HG03196 (cell line): ENCODE results near the gene PDE3B.
"Not testable (repeated sequence)": the region's sequence is repeated elsewhere in the genome, so short reads cannot be mapped to it uniquely, and the experiment has no call there.

Experiments
- ATAC-seq: cut with Tn5 transposase; IDR thresholded peaks from one replicate; pipeline ENCODE4 v1.9.1; 2021; ENCODE audit not compliant: unreplicated experiment

The PDE3B gene

DNA sequence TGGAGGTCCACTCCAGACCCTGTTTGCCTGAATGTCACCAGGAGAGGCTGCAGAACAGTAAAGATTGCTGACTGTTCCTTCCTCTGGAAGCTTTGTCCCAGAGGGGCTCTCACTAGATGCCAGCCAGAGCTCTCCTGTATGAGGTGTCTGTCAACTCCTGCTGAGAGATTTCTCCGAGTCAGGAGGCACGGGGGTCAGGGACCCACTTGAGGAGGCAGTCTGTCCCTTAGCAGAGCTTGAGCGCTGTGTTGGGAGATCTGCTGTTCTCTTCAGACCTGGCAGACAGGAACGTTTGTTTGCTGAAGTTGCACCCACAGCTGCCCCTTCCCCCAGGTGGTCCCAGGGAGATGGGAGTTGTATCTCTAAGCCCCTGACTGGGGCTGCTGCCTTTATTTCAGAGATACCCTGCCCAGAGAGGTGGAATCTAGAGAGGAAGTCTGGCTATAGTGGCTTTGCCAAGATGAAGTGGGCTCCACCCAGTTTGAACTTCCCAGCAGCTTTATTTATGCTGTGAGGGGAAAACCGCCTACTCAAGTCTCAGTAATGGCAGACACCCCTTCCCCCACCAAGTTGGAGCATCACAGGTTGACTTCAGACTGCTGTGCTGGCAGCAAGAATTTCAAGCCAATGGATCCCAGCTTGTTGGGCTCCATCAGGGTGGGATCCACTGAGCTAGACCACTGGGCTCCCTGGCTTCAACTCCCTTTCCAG lies 99.4 kb downstream of the PDE3B start:
- ATAC-seq, result no peak

DNA sequence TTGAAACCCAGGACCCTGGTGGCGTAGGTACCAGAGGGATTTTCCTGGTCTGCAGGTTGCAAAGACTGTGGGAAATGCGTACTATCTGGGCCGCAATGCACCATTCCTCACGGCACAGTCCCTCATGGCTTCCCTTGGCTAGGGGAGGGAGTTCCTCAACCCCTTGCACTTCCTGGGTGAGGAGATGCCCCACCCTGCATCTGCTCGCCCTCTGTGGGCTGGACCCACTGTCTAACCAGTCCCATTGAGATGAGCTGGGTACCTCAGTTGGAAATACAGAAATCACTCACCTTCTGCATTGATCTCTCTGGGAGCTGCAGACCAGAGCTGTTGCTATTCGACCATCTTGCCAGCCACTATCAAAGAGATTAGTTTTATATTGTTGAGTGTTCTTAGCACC lies 100.1 kb downstream of the PDE3B start:
- not testable (repeated sequence) for ATAC-seq

DNA sequence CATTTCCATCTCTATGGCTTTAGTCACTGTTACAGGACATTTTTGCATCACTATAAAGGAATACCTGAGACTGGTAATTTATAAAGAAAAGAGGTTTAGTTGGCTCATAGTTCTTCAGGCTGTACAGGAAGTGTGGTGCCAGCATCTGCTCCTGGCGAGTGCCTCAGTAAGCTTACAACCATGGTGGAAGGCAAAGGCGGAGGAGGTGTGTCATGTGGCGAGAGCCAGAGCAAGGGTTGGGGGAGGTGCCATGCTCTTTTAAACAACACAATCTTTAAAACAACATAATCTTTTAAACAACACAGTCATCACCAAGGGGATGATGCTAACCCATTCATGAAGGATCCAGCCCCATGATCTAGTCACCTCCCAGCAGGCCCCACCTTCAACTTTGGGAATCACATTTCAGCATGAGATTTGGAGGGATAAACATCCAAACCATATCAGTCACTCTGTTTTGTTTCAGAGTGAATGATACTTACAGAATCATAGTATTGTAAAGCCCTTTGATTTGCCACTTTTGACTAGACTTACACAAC lies 103.3 kb downstream of the PDE3B start:
- ATAC-seq, result no peak

DNA sequence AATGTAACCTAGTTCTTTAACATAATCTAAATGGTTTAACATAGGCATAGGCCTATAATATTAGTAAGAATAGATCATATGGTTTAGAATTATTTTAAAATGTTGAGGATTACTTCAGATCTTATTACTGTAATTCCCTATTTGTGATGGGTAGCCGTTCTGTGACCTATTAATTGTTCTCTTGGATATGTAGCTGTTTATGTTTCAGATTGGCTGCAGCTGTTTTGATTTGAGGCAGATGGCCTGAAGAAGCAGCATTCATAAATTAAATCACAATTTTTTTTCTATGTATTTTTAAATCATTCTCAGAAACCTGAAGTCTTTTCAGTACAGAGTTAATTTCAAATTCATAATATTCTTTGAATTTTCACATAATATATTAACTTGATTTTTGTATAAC lies 104.5 kb downstream of the PDE3B start:
- ATAC-seq, result no peak

DNA sequence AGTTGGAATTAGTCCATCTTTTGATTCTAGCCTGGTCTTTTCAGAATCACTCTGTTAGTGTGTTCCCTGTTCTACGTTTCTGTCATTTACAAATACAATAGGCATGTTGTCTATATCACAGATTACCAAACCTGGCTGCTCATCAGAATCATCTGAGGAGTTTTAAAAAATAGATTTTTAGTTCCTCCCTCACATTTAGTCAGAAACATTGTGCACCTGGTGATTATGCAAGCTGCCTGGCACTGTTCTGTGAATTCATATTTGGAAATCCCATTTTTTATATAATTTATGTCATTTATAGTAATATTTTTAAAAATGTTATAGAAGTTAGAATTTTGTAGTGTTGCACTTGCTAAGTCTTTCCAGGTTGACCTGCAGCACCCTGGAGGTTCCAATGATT lies 107.3 kb downstream of the PDE3B start:
- ATAC-seq, result no peak

DNA sequence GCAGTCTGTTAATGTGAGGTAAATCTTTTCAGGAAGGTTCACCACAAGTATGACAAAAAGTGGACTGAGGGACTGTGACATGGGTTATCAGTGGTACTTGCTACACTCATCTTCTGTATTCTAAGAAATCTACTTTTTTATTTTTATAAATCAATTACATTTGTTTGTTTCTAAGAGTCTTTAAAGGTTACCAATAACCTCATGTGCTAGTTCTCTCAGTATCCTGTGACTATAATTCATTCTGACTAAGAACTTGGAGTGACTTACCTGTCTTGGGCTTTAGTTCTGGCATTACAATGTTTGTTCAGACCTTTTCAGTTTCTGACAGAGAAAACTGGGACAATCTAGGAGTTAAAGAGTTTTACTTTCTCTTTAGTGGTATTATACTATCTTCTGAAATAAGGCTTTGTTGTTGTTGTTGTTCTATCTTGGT lies 108.4 kb downstream of the PDE3B start:
- ATAC-seq, result no peak

DNA sequence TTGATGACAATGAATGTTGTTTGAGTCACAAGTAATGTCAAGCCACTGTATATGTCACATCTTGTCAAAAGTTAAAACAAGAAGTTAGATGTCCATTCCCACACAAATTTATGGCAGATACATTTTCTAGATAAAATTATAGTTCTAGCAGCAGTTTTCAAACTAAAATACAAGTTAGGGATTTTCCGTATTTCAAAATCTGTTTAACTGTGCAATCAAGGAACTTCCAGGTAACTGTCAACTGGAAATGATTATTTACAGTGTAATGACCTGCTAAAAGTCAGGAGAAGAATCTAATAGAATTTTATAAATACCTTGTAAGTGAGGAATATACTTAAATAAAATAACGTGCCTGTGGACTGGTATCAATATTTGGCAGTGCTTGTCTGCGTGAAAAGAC lies 111.5 kb downstream of the PDE3B start:
- ATAC-seq, result no peak

DNA sequence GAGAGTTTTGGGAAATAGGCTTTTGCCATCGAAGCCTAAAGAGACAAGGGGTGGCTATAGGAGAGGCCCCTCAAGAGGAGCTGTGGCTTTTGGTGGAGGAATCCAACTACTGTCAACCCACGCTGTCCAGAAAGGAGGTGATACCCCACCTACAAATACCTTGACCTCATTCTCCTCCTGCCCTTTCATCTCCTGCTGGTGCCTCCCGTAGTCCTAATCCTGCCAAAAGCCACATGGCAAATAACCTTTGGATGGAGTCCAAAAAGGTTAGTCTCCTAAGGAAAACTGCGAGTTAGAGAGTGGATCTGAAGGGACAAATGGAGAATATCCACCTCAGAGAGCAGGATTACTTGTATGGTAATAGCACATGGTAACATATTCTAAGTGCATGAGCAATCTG lies 112.7 kb downstream of the PDE3B start:
- no peak for ATAC-seq

DNA sequence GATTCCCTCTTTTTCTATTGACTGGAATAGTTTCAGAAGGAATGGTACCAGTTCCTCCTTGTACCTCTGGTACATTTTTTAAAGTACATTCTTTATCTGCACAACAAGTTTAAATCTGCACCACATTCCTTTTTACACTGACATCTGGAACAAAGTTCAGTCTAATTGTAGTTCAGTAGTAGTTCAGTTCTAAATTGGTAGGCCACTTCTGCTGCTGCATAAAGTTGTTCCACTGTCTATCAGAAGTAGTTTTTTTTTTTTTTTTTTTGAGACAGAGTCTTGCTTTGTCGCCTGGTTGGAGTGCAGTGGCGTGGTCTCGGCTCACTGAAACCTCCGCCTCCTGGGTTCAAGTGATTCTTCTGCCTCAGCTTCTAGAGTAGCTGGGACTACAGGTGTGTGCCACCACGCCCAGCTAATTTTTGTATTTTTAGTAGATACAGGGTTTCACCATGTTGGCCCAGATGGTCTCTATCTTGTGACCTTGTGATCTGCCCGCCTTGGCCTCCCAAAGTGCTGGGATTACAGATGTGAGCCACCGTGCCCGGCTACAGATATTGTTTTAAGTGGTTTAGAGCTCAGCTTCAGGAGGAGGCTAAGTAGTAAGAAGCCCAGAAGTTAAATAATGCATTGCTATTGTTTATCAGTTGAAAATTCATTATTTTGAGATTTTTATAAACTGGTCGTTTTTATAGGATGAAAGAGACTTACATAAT lies 115.9 kb downstream of the PDE3B start:
- not testable (repeated sequence) for ATAC-seq

DNA sequence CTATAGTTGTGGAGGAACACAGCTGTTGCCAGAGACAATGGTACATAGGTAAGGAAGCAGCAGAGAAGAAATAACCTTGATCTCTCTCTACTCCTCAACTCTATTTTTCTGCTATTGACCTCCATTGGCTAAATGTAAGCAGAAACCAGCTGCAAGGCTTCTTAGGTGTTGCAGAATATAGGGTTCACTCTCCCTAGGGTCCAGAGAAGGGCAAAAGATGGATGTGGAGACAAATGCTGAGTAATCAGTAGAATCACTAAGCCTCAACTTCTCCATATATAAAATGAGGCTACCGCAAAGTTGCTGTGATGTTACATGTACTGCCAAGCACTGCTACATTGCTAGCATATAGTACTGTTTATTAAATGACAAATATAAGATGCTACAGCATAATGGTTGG lies 120.6 kb downstream of the PDE3B start:
- ATAC-seq, result no peak

DNA sequence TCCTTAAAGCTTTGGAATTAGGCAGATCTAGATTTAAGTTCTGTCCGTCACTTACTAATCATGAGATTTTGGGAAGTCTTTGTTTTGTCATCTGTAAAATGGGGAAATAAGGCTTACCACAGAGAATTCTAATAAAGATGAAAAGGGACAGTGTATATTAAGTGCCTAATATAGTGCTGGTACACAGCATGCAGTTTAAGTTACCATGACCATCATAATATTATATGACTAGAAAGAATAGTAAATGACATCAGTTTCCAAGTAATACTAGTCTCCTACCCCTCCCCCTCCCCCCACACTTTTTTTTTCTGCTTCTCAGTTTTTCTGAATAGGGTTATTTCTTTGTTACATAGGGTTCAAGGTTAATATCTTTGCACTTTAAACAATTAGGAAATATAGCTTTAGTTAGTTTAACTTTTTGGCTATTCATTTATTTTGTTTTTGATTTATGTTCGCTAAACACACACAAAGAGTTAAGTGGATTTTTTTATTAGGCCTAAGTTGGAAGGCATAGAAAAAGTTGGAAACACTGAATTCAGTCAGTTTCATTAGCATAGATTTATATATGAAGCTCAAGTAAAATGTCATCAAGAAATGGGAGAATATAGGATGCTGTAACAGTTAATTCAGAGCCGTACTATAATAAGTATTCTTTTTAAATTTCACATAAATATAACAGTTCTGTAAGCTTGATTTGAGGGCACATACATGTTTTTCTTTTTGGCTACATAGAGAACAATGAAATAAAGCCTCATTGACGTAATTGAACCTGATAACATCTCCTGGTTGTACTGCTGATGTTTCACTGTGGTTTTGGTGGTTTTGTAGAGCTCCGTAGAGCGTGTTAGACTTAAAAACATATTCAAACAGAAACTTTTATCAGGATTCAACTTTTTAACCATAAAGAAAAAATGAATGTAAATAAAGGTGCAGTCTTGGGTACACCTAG lies 121.2 kb downstream of the PDE3B start:
- peak; percentile 81 for ATAC-seq

DNA sequence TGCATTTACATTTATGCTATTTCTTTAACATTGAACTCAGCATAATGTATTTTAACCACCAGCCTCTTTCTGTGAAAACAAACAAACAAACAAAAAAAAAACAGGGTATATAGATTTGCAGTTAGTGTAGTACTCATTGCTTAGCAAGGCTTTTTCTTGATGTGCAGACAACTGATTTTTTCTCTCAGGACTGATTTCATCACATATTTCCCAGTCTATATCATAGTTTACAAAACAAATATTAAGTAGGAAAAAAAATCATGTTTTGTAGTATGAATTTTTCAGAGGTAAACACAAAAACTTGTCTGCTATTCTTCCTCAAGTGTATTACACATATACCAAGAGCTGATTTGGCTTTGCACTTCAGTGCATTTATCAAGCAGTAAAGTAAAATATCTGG lies 123.0 kb downstream of the PDE3B start:
- no peak for ATAC-seq

DNA sequence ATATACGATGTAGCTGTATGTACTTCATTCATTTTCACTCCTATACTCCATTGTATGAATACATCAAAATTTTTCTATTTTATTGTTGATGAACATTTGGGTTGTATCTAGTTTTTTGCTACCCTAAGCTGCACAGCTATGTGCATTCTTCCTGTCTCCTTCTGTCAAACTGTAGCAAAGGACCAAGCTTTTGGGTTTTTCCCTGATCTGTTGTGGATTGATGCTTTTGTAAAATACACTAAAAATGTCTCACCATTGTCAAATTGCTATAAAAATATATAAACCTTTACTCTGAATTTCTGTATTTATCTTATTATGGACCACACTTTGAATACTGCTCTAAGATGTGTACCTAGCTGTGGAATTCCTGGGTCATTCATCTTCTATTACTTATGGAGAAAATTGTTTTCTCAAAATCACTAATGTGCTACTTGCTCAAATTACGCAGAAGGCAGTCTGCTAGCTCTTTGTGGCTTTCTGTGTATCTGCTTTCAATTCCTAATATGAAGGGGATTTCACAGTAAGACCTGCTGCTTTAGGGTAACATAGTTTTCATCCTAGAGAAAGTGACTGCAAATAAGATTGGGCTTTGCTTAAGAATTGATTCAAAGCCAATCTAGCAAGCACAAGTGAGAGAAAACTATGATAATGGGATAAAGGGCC lies 125.1 kb downstream of the PDE3B start:
- peak; percentile 54 for ATAC-seq

DNA sequence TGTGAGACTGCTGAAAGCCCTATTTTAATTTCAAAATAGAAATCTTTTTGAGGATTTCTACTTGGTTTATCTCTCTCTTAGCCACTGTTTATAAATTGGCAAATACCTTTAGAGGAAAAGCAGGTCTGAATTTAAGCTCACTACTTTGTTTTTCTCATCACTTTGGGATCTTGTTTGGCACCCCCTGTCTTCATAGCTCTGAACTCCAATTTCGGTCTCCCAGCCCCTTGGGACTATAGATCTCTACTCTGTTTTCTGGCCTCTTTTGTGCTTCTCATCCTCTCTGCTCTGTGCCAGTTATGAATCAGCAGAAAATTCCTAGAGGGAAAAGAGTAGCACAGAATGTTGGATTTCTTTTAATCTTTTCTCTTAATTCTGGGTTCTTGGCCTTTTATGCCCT lies 130.2 kb downstream of the PDE3B start:
- ATAC-seq, result no peak

DNA sequence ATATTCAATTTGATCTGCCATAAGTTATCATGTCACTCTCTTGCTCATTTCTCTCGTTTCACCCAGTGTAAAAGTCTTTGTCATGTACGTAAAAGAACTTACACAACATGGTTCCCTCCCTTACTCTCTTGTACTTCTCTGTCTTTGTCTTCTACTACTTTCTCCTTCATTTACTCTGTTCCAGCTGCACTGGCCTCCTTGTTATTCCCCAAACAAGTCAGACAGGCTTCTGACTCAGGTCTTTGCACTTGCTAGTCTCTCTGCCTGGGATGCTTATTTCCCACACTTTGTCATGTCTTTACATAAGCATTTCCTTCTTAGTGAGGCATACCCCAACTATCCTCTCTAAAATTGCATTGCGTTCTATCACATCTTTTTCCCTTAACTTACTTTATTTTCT lies 131.1 kb downstream of the PDE3B start:
- no peak for ATAC-seq

DNA sequence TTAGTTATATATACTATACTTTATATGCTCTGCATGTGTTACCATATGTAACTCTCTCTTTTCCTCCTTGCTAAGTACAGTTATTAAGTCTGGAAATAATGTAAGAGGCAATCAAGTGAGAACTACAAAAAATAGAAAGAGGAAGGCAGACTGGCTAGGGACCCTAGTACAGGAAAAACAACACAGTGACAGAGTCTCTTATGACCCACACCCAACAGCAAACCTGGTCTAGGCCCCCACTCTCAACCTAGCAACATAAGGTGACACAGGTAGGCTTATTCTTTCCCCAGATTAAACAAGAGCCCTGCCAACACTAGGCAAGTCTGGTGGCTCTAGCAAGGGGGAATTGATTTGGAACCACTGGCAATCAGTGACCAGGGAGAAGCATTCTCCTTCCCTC lies 132.3 kb downstream of the PDE3B start:
- no peak for ATAC-seq

DNA sequence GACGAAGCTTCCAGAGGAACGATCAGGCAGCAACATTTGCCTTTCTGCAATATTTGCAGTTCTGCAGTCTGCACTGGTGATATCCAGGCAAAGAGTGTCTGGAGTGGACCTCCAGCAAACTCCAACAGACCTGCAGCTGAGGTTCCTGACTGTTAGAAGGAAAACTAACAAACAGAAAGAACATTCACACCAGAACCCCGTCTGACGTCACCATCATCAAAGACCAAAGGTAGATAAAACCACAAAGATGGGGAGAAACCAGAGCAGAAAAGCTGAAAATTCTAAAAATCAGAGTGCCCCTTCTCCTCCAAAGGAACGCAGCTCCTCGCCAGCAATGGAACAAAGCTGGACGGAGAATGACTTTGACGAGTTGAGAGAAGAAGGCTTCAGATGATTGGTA lies 134.9 kb downstream of the PDE3B start:
- ATAC-seq, result not testable (repeated sequence)

DNA sequence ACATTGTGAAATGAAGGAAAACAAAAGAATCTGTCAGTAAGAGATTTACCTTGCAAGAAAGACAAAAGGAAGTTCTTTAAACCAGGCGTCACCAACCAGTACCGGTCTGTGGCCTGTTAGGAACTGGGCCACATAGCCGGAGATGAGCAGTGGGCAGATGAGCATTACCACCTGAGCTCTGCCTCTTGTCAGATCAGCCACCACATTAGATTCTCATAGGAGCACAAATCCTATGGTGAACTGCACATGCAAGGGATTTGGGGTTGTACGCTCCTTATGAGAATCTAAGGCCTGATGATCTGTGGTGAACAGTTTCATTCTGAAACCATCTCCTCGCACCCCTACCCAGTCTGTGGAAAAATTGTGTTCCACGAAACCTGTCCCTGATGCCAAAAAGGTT lies 140.2 kb downstream of the PDE3B start:
- no peak for ATAC-seq

DNA sequence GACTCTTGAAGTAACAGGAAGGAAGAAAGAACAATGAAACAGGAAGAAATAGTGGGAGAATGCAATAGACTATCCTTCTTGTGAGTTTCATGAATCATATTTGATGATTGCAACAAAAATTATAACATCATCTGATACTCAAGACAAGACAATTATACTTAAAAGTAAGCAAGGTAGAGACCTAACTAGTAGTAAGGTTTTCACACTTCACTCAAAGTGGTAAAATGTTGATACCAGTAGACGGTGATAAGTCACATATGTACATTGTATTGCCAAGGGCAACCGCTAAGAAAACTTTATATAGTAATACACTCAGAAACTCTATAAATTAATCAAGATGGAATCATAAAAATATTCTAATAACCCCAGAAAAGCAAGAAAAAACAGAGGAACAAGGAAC lies 140.6 kb downstream of the PDE3B start:
- no peak for ATAC-seq

DNA sequence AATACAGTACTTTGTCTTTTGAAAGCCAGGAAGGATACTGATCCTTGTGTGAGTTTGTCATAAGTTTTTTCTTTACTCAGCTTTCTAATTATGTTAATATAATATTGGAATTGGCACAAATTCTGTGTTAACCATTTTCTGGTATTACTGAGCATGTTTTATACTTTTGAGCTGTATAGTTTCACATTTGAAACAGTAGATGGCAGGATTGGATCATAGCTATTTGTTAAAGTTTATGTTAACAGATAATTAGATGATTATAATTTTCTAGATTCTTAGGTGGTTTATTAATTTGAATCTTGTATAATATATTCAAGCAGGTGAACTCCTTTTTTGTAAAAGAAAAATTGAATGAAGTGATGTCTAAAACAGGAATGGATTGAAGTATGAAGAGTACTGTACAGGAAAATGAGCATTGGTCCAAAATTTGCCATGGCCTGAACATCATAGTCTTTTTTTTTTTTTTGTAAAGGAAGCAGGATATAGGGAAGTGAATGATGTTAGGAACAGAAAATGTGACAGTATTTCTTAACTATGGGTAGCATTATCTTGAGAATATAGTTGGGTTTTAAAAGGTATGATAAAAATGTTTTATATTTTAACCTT lies 146.4 kb downstream of the PDE3B start:
- ATAC-seq, result no peak
